Mononuclear cell (primary cell): Measurements from ENCODE around the gene GP1BA. TPM values are rescaled to one million over a fixed set of nuclear protein-coding genes. Genes with fewer than 3 reads are reported as not detected.

Source experiments
- H3K27me3 ChIP-seq: 2 replicates; pipeline ENCODE4 v1.6.0; 2011; ENCODE audit warnings: low read length, control low read depth; ENCODE audit not compliant: insufficient read depth
- H3K4me1 ChIP-seq: 2 replicates; pipeline ENCODE4 v1.5.1; 2011; ENCODE audit warnings: mild to moderate bottlenecking, low read length, control low read depth; ENCODE audit not compliant: insufficient read depth
- H3K4me3 ChIP-seq: 2 replicates; pipeline ENCODE4 v1.5.1; 2011; ENCODE audit warnings: mild to moderate bottlenecking, low read length, moderate library complexity
- H3K9me3 ChIP-seq: 2 replicates; pipeline ENCODE4 v1.5.1; 2011; ENCODE audit warnings: low read depth, mild to moderate bottlenecking, control low read depth, low read length
- total RNA-seq: library from RNA; depleted of rRNA; stranded (reverse); fragments of >200 nt; gene quantifications from one replicate; pipeline ENCODE4 v1.2.3, GENCODE V29; 2012

The GP1BA gene
- total RNA-seq, 1 donor = 4.2 TPM

- Histone ChIP-seq H3K27me3 (no peaks in the 10 kb centered on the region), H3K9me3 (no peaks in the 10 kb centered on the region), H3K4me3 (peak within 1 kb of the TSS; percentile 88), H3K4me1 (peaks cover 46% of the 10 kb centered on the region)
Observed at GRCh38 chr17:4967539-4968485, 35.7 kb downstream of the GP1BA start, which contains the start of gene SPAG7. Gene SPAG7 (minus strand): TSS chr17:4967817. CDS start chr17:4967804, 13 bp downstream.

GRCh38 chr17:4968486-4969046, 36.5 kb downstream of the GP1BA start:
- Histone ChIP-seq H3K4me3 (peak overlapping the region; percentile 88), H3K27me3 (no peaks in the 10 kb centered on the region), H3K4me1 (peaks cover 53% of the 10 kb centered on the region), H3K9me3 (no peaks in the 10 kb centered on the region)

GRCh38 chr17:4969047-4969550, 37.0 kb downstream of the GP1BA start:
- Histone ChIP-seq H3K4me1 (peaks cover 55% of the 10 kb centered on the region), H3K27me3 (no peaks in the 10 kb centered on the region), H3K4me3 (no peak overlapping the region), H3K9me3 (no peaks in the 10 kb centered on the region)

GRCh38 chr17:4969551-4970173, 37.6 kb downstream of the GP1BA start:
- no peaks in the 10 kb centered on the region for H3K9me3 ChIP-seq
- H3K27me3 ChIP-seq = no peaks in the 10 kb centered on the region
- peaks cover 61% of the 10 kb centered on the region for H3K4me1 ChIP-seq
- no peak overlapping the region for H3K4me3 ChIP-seq

- no peaks in the 10 kb centered on the region for H3K9me3 ChIP-seq
- H3K27me3 ChIP-seq = no peaks in the 10 kb centered on the region
- H3K4me1 ChIP-seq = peaks cover 61% of the 10 kb centered on the region
- no peak overlapping the region for H3K4me3 ChIP-seq
Observed at GRCh38 chr17:4970273-4970672, 38.2 kb downstream of the GP1BA start.

DNA sequence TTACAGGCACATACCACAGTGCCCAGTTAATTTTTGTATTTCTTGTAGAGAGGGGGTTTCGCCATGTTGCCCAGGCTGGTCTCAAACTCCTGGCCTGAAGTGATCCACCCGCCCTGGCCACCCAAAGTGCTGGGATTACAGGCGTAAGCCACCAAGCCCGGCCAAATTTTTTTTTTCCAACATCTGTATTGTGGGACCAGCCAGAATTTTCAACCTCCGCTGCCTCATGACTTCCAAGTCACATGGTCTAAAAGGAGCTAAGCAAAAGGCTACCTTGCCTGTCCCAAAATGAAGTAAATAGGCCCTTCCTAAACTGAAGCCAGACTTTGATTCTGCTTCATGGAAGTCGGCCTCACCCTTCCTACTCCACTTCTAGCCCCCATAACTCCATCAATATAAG, 39.7 kb downstream of the GP1BA start:
- Histone ChIP-seq H3K27me3 (no peaks in the 10 kb centered on the region), H3K4me1 (peaks cover 46% of the 10 kb centered on the region), H3K4me3 (no peak overlapping the region), H3K9me3 (no peaks in the 10 kb centered on the region)

GRCh38 chr17:4972322-4972721, 40.2 kb downstream of the GP1BA start:
- Histone ChIP-seq H3K4me3 (no peak overlapping the region), H3K4me1 (peaks cover 46% of the 10 kb centered on the region), H3K27me3 (no peaks in the 10 kb centered on the region), H3K9me3 (no peaks in the 10 kb centered on the region)

GRCh38 chr17:4972752-4973151, 40.7 kb downstream of the GP1BA start:
- no peaks in the 10 kb centered on the region for H3K27me3 ChIP-seq
- H3K4me3 ChIP-seq = no peak overlapping the region
- no peaks in the 10 kb centered on the region for H3K9me3 ChIP-seq
- peaks cover 47% of the 10 kb centered on the region for H3K4me1 ChIP-seq

- H3K4me3 ChIP-seq = no peak overlapping the region
Observed at GRCh38 chr17:4973256-4974114, 41.4 kb downstream of the GP1BA start.

DNA sequence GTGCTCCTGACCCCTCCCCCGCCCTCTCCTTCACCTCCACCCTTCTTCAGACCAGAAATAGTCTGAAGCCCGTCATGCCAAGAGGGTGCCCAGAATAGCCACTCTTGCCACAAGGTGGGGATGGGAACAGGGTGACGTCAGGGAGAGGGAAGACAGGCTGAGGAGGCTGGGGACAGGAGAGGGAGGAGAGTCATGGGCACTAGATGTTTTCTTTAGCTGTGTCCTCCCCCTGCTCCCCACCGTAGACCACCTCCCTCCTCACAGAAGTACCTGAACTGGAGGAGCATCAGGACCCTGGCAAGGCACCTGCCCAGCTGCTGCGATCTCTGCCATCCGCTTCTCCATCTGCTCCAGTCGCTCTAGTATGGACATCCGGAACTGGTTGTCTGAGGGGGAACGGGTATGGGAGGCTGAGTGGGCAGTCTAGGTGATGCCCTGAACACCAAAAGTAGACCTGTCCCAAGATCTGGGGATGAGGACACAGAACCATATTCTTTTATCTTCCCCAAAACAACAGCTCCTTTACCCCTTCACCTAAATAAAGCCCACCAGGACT, 42.1 kb downstream of the GP1BA start:
- peaks cover 48% of the 10 kb centered on the region for H3K4me1 ChIP-seq
- H3K4me3 ChIP-seq = no peak overlapping the region
- no peaks in the 10 kb centered on the region for H3K9me3 ChIP-seq
- no peaks in the 10 kb centered on the region for H3K27me3 ChIP-seq

More at GRCh38 chr17:4973256-4974114, 41.4 kb downstream of the GP1BA start:
- Histone ChIP-seq H3K27me3 (no peaks in the 10 kb centered on the region), H3K9me3 (no peaks in the 10 kb centered on the region), H3K4me1 (peaks cover 48% of the 10 kb centered on the region)

- H3K4me3 ChIP-seq = no peak overlapping the region
- H3K4me1 ChIP-seq = peaks cover 62% of the 10 kb centered on the region
- no peaks in the 10 kb centered on the region for H3K9me3 ChIP-seq
- H3K27me3 ChIP-seq = no peaks in the 10 kb centered on the region
Observed at GRCh38 chr17:4978726-4979125, 46.6 kb downstream of the GP1BA start.

GRCh38 chr17:4980644-4981216, 48.7 kb downstream of the GP1BA start:
- no peak overlapping the region for H3K4me3 ChIP-seq
- H3K9me3 ChIP-seq = no peaks in the 10 kb centered on the region
- H3K27me3 ChIP-seq = no peaks in the 10 kb centered on the region
- H3K4me1 ChIP-seq = peaks cover 55% of the 10 kb centered on the region

DNA sequence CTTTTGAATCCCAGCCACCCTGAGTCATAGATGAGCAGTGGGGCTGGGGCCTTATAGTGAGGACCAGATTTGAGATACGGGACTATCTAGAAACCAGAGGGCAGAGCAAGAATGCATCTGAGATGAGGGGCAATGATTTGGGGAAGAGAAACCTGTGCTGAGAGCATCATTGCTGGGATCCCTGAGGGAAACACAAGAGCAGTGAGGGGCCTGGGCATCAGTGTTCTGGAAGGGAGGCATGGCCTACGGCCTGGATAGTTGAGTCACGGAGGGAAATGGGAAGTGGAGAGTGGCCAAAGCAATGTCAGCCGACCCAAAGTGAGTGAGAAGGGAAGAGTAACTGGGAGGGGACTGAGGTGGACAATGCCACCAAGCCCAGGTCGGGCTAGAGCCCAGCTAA, 50.2 kb downstream of the GP1BA start:
- Histone ChIP-seq H3K9me3 (no peaks in the 10 kb centered on the region), H3K4me3 (no peak overlapping the region), H3K4me1 (peaks cover 68% of the 10 kb centered on the region), H3K27me3 (no peaks in the 10 kb centered on the region)
